ENCODE results near the gene SNRNP48. TPM values are rescaled to one million over a fixed set of nuclear protein-coding genes. Genes with fewer than 3 reads are reported as not detected.

Gene SNRNP48
- total RNA-seq, 4 donors from 2014 or later: 14.3 to 16.6 (median 15.3) TPM

GRCh38 chr6:7566617-7567173 lies 23.3 kb upstream of the SNRNP48 start:
- in situ Hi-C loops (cut with MboI; ENCODE audit: low sequenced_read_pairs in 4 of 4): no loop called here

GRCh38 chr6:7568021-7568420 lies 22.0 kb upstream of the SNRNP48 start:
- ATAC-seq (no peak), DNase-seq (no peak)
- peaks cover 0 to 5% (median 4%) of the 10 kb centered on the region in 3 donors for H3K27me3 ChIP-seq
- intact Hi-C loops (cut with DNase I; ENCODE audit: low total_unique reads) (no loop called here), in situ Hi-C loops (cut with MboI; ENCODE audit: low sequenced_read_pairs in 4 of 4) (no loop called here)
- TF ChIP-seq CTCF (IDR thresholded peaks at IDR 0.05 in 4 of 5, conservative IDR thresholded peaks at IDR 0.05 in 1 of 5) (no peak), POLR2A (IDR thresholded peaks at IDR 0.05) (no peak)
- H3K4me1 ChIP-seq: no peaks in the 10 kb centered on the region
- H3K27ac ChIP-seq: no peak overlapping the region
- no peaks in the 10 kb centered on the region for H3K9me3 ChIP-seq
- H3K4me3 ChIP-seq: no peak overlapping the region
- no peaks in the 10 kb centered on the region for H3K36me3 ChIP-seq

More at GRCh38 chr6:7566617-7567173, 23.3 kb upstream of the SNRNP48 start:
- Histone ChIP-seq H3K27me3 (peaks cover 0 to 8% (median 5%) of the 10 kb centered on the region in 3 donors), H3K4me1 (no peaks in the 10 kb centered on the region), H3K27ac (no peak overlapping the region), H3K36me3 (no peaks in the 10 kb centered on the region), H3K9me3 (no peaks in the 10 kb centered on the region), H3K4me3 (no peak overlapping the region)
- TF ChIP-seq POLR2A (IDR thresholded peaks at IDR 0.05) (no peak), CTCF (IDR thresholded peaks at IDR 0.05 in 4 of 5, conservative IDR thresholded peaks at IDR 0.05 in 1 of 5) (no peak)
- no peak for ATAC-seq
- DNase-seq: no peak
- intact Hi-C loops (cut with DNase I; ENCODE audit: low total_unique reads): no loop called here

GRCh38 chr6:7569082-7569481 lies 20.9 kb upstream of the SNRNP48 start:
- Histone ChIP-seq H3K27me3 (peaks cover 0 to 4% (median 3%) of the 10 kb centered on the region in 3 donors), H3K4me1 (no peaks in the 10 kb centered on the region), H3K9me3 (no peaks in the 10 kb centered on the region), H3K4me3 (no peak overlapping the region), H3K27ac (no peak overlapping the region), H3K36me3 (no peaks in the 10 kb centered on the region)
- DNase-seq (no peak), ATAC-seq (no peak)
- intact Hi-C loops (cut with DNase I; ENCODE audit: low total_unique reads) (no loop called here), in situ Hi-C loops (cut with MboI; ENCODE audit: low sequenced_read_pairs in 4 of 4) (no loop called here)
- no peak for TF ChIP-seq POLR2A (IDR thresholded peaks at IDR 0.05)
- no peak for TF ChIP-seq CTCF (IDR thresholded peaks at IDR 0.05 in 4 of 5, conservative IDR thresholded peaks at IDR 0.05 in 1 of 5)

GRCh38 chr6:7572213-7572943 lies 17.6 kb upstream of the SNRNP48 start:
- in situ Hi-C loops (cut with MboI; ENCODE audit: low sequenced_read_pairs in 4 of 4): no loop called here
- Histone ChIP-seq H3K4me3 (no peak overlapping the region), H3K4me1 (no peaks in the 10 kb centered on the region), H3K36me3 (no peaks in the 10 kb centered on the region), H3K27me3 (peaks cover 0 to 4% (median 3%) of the 10 kb centered on the region in 3 donors), H3K9me3 (no peaks in the 10 kb centered on the region), H3K27ac (no peak overlapping the region)
- intact Hi-C loops (cut with DNase I; ENCODE audit: low total_unique reads): no loop called here
- DNase-seq (no peak), ATAC-seq (no peak)
- TF ChIP-seq POLR2A (IDR thresholded peaks at IDR 0.05) (no peak), CTCF (IDR thresholded peaks at IDR 0.05 in 4 of 5, conservative IDR thresholded peaks at IDR 0.05 in 1 of 5) (no peak)

Data from gastrocnemius medialis (tissue), 4 donors.